ENCODE data around the gene MAP2K5. TPM values are rescaled to one million over a fixed set of nuclear protein-coding genes. Genes with fewer than 3 reads are reported as not detected.

Gene MAP2K5
- total RNA-seq, 4 donors from 2014 or later, result 7.7 to 15.1 (median 12.0) TPM

DNA sequence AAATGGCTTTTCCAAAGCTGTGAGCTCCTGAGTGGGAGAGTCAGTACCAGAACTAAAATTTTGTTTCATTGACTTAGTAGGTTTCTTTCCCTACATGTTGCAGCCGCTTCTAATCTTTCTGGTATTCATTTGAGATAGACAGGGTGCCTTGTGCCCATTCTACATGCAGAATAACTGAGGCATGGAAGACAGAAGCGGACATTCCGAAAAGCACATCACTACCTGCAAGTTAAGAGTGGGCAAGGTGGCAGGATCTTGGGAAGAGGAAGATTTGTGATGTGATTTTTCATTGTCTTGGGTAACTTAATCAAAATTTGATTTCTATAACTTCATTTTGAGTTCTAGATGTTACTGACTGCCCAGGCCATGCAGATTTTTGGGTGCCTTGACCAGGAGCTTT lies 2.0 kb downstream of the MAP2K5 start:
- no peaks in the 10 kb centered on the region for H3K9me3 ChIP-seq
- no peak for TF ChIP-seq EP300 (IDR thresholded peaks at IDR 0.05)
- no peak for TF ChIP-seq POLR2AphosphoS5 (IDR thresholded peaks at IDR 0.05)
- TF ChIP-seq, protein P1, sequence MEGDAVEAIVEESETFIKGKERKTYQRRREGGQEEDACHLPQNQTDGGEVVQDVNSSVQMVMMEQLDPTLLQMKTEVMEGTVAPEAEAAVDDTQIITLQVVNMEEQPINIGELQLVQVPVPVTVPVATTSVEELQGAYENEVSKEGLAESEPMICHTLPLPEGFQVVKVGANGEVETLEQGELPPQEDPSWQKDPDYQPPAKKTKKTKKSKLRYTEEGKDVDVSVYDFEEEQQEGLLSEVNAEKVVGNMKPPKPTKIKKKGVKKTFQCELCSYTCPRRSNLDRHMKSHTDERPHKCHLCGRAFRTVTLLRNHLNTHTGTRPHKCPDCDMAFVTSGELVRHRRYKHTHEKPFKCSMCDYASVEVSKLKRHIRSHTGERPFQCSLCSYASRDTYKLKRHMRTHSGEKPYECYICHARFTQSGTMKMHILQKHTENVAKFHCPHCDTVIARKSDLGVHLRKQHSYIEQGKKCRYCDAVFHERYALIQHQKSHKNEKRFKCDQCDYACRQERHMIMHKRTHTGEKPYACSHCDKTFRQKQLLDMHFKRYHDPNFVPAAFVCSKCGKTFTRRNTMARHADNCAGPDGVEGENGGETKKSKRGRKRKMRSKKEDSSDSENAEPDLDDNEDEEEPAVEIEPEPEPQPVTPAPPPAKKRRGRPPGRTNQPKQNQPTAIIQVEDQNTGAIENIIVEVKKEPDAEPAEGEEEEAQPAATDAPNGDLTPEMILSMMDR (IDR thresholded peaks at IDR 0.05), result no peak
- no peak for TF ChIP-seq POLR2A (IDR thresholded peaks at IDR 0.05)
- H3K27ac ChIP-seq, result no peak overlapping the region
- H3K27me3 ChIP-seq, result no peaks in the 10 kb centered on the region
- H3K36me3 ChIP-seq, result peaks cover 0 to 19% of the 10 kb centered on the region in 2 donors
- WGBS, 2 donors (ENCODE audit: low coverage in 1 of 2), result 78 to 85% methylated on average over 3 of the region's 3 CpGs
- H3K4me3 ChIP-seq, result no peak overlapping the region
- H3K4me1 ChIP-seq, result peaks cover 0 to 62% (median 8%) of the 10 kb centered on the region in 3 donors
- no peak for ATAC-seq

DNA sequence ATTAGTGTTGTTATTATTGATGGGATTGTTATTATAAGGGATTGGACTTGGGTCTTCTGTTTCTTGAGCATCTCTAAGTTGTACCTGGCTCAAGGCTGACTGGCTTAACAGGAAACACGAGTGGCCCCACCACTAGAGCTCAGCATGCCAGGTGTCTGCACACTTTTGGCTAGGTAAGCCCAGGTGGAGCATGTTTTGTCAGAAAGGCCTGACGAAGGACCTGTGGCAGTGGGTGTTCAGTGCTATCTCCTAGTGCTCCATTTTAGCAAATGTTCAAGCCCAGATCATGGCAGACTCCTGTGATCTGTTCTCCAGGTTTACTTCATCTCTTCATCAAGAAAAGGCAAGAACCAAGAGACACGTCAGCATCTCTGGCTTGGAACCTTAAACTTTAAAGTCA lies 3.4 kb downstream of the MAP2K5 start:
- H3K9me3 ChIP-seq, result no peaks in the 10 kb centered on the region
- 67 to 88% methylated on average over 1 to 2 of the region's 3 CpGs for WGBS, 2 donors (ENCODE audit: low coverage in 1 of 2)
- no peak overlapping the region for H3K4me3 ChIP-seq
- H3K36me3 ChIP-seq, result peaks cover 0 to 26% of the 10 kb centered on the region in 2 donors
- TF ChIP-seq POLR2AphosphoS5 (IDR thresholded peaks at IDR 0.05) (no peak), EP300 (IDR thresholded peaks at IDR 0.05) (no peak), POLR2A (IDR thresholded peaks at IDR 0.05) (no peak)
- TF ChIP-seq, protein P1 (IDR thresholded peaks at IDR 0.05), result no peak
- no peaks in the 10 kb centered on the region for H3K27me3 ChIP-seq
- H3K4me1 ChIP-seq, result peaks cover 0 to 69% (median 8%) of the 10 kb centered on the region in 3 donors
- H3K27ac ChIP-seq, result no peak overlapping the region
- no peak for ATAC-seq

DNA sequence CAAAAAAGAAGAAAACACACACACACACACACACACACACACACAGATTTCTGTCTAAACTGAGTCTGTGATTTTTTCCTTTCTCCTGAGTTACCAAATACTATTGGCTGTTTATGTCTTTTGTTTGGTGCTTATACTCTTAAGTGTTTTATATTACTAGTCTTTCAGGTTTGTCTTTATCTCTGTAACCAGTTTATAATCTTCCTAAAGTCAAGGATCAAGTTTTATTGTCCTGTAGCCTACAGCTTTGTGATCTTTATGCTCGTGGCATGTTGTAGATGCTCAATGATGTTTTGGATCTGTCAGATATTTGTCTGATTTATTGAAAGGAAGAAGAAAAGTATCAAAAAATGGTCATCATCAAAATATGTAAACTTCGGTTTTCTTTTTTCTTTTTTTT lies 4.6 kb downstream of the MAP2K5 start:
- no peak overlapping the region for H3K27ac ChIP-seq
- WGBS, 2 donors (ENCODE audit: low coverage in 1 of 2), result 92 to 93% methylated on average over 2 of the region's 2 CpGs
- peaks cover 0 to 38% of the 10 kb centered on the region in 2 donors for H3K36me3 ChIP-seq
- H3K27me3 ChIP-seq, result no peaks in the 10 kb centered on the region
- peaks cover 0 to 63% (median 8%) of the 10 kb centered on the region in 3 donors for H3K4me1 ChIP-seq
- H3K9me3 ChIP-seq, result no peaks in the 10 kb centered on the region
- H3K4me3 ChIP-seq, result no peak overlapping the region
- TF ChIP-seq POLR2A (IDR thresholded peaks at IDR 0.05) (no peak), POLR2AphosphoS5 (IDR thresholded peaks at IDR 0.05) (no peak), EP300 (IDR thresholded peaks at IDR 0.05) (no peak)
- TF ChIP-seq, protein P1 (IDR thresholded peaks at IDR 0.05), result no peak
- no peak for ATAC-seq

DNA sequence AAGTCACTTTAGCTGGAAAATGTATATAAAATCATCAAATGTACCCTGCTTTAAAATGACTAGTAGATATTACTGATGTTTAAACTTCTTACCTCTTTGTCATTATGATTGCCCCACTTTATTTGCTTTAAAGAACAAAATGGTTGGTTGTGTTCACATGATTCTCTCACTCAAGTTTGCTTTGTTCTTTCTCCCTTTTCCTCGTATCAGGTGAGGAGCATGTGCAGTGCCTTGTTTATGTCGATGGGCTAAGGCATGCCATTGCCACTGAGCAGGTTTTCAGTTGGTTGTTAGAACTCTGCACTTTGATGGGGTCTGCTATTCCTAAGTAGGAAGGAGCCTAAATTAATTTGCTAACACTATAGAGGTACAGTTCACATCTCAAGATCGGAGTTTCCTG lies 5.3 kb downstream of the MAP2K5 start:
- H3K27me3 ChIP-seq, result no peaks in the 10 kb centered on the region
- WGBS, 2 donors (ENCODE audit: low coverage in 1 of 2), result 44 to 54% methylated on average over 3 of the region's 3 CpGs
- H3K27ac ChIP-seq, result peak overlapping the region in 2 of 4 donors; percentile 54 to 60
- no peak overlapping the region for H3K4me3 ChIP-seq
- H3K9me3 ChIP-seq, result no peaks in the 10 kb centered on the region
- ATAC-seq, result no peak
- TF ChIP-seq POLR2A (IDR thresholded peaks at IDR 0.05) (no peak), POLR2AphosphoS5 (IDR thresholded peaks at IDR 0.05) (no peak), EP300 (IDR thresholded peaks at IDR 0.05) (no peak)
- TF ChIP-seq, protein P1 (IDR thresholded peaks at IDR 0.05), result no peak
- peaks cover 0 to 63% (median 8%) of the 10 kb centered on the region in 3 donors for H3K4me1 ChIP-seq
- peaks cover 0 to 42% of the 10 kb centered on the region in 2 donors for H3K36me3 ChIP-seq

DNA sequence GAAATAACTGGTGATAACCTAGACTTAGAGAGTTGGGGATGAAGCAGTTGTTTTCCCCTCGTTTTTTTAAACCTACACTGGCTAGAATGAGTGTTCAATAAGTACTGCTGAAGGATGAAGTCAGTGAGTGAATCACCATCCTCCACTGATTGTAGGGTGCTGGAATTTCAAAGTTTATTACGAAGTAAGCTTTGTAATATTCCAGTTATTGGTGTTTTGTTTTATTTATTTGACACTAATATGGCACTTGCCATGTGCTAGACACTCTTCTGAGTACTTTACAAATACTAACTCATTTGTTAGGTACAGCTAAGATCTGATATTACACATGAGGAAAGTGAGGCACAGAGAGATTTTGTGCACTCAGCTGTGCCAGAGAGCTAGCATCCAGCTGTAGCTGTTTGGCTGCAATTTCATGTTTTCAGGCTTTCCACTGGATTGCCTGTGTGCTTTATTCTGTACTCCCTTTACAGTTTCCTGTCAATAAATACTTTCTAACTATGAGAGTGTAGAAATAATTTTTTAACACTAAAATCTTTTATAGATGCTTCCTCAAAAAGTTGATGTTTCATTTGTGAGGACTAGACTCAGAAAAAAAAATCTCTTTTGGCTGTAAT lies 5.8 kb downstream of the MAP2K5 start:
- H3K9me3 ChIP-seq, result no peaks in the 10 kb centered on the region
- no peak overlapping the region for H3K4me3 ChIP-seq
- peak overlapping the region in 2 of 4 donors; percentile 54 to 60 for H3K27ac ChIP-seq
- WGBS, 2 donors (ENCODE audit: low coverage in 1 of 2), result 19 to 31% methylated on average over 2 of the region's 2 CpGs
- TF ChIP-seq, protein P1 (IDR thresholded peaks at IDR 0.05), result no peak
- TF ChIP-seq POLR2A (IDR thresholded peaks at IDR 0.05) (no peak), EP300 (IDR thresholded peaks at IDR 0.05) (no peak), POLR2AphosphoS5 (IDR thresholded peaks at IDR 0.05) (no peak)
- peaks cover 0 to 58% (median 8%) of the 10 kb centered on the region in 3 donors for H3K4me1 ChIP-seq
- peaks cover 0 to 42% of the 10 kb centered on the region in 2 donors for H3K36me3 ChIP-seq
- no peak for ATAC-seq
- no peaks in the 10 kb centered on the region for H3K27me3 ChIP-seq
